Activated naive CD8-positive, alpha-beta T cell treated with anti-CD3 and anti-CD28 coated beads for 36 hours (primary cell): ENCODE data around the gene ACSS1. TPM values are rescaled to one million over a fixed set of nuclear protein-coding genes. Genes with fewer than 3 reads are reported as not detected.

ENCODE experiments used
- DNase-seq: peaks from one replicate; pipeline ENCODE4 v3.0.0; 2021
- H3K27ac Mint-ChIP-seq: one replicate; pipeline ENCODE4 v1.8.0; 2022; ENCODE audit warnings: mild to moderate bottlenecking, moderate library complexity, mixed read lengths
- H3K27me3 Mint-ChIP-seq: one replicate; pipeline ENCODE4 v1.8.0; 2022; ENCODE audit warnings: mild to moderate bottlenecking, mixed read lengths
- H3K36me3 Mint-ChIP-seq: one replicate; pipeline ENCODE4 v1.8.0; 2021; ENCODE audit warnings: mild to moderate bottlenecking, mixed read lengths
- H3K4me1 Mint-ChIP-seq: one replicate; pipeline ENCODE4 v1.8.0; 2021; ENCODE audit warnings: mixed read lengths
- H3K4me3 Mint-ChIP-seq: one replicate; pipeline ENCODE4 v1.8.0; 2022; ENCODE audit warnings: mild to moderate bottlenecking, moderate library complexity, mixed read lengths
- H3K9me3 Mint-ChIP-seq: one replicate; pipeline ENCODE4 v1.8.0; 2022; ENCODE audit warnings: mixed read lengths
- total RNA-seq, 2 experiments: library from RNA; stranded (reverse); gene quantifications; one replicate each; pipeline ENCODE4 v1.2.3, GENCODE V29; 2021

ACSS1 gene
- total RNA-seq, 2 experiments from 2014 or later, result 14.3 to 14.5 TPM

GRCh38 chr20:25083141-25083772 is 25.3 kb upstream of the ACSS1 start:
- Mint-ChIP-seq H3K9me3 (no peaks in the 10 kb centered on the region), H3K4me1 (peaks cover 12% of the 10 kb centered on the region), H3K4me3 (peak overlapping the region; percentile 7), H3K27me3 (peaks cover 78% of the 10 kb centered on the region), H3K36me3 (no peaks in the 10 kb centered on the region), H3K27ac (no peak overlapping the region)
- DNase-seq, result no peak

DNA sequence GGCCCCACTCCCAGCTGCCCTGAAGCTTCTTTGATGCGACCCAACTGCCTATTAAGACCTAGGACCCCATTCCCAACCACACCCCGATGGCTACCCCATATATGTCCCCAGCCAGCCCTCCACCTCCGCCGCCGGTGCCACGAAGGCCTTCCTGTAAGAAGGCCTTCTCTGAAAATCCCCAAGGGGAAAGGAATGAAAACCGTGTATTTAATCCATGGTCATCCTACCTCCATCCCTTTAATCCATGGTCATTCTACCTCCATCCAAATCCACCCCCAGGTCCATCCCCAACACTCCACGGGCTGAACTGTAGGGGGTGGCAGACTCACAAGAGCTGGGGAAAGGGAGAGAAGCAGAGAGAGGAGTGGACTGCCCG is 24.5 kb upstream of the ACSS1 start:
- DNase-seq, result no peak
- H3K36me3 Mint-ChIP-seq, result no peaks in the 10 kb centered on the region
- H3K9me3 Mint-ChIP-seq, result no peaks in the 10 kb centered on the region
- peaks cover 85% of the 10 kb centered on the region for H3K27me3 Mint-ChIP-seq
- H3K27ac Mint-ChIP-seq, result no peak overlapping the region
- H3K4me1 Mint-ChIP-seq, result peaks cover 14% of the 10 kb centered on the region
- no peak overlapping the region for H3K4me3 Mint-ChIP-seq

DNA sequence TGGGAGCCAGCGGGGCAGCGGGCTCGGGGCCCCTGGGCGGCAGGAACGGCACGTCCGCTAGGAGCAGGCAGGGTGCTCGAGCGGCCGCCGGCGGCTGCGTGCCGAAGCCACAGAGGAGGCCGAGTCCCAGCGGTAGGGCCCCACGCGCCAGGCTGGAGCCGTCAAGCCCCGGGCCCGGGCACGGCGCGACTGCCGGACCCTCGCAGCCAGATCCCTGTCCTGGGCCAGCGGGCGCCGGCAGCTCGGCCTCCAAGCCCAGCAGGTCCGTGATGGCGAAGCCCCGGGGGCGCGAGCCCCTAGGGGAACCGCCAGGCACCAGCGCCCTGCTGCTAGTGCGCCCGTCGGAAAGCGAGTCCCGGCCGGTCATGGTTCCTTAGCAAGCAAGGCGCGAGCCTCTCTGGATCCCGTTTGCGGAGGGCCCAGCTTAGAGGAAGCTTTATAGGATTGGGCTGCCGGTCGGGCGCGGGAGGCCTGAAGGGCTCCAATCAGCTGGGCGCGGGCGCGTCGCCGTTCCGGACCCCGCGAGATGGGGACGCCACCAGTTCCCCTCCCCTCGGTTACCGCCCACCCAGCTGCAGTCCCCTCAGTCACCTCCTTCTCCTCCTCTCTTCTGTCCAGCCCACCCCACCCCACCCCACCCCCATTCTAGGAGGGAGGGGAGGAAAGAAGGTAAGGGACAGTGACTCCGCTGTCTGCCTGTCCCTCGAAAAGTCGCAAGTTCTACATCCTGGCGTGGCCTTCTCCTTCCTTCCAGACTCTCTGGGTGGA is 24.0 kb upstream of the ACSS1 start, which contains the start of gene VSX1:
TSS of gene VSX1 (minus strand) at position 412 of the 768 bp plus-strand sequence. CDS start at position 367, 45 bp downstream.
- no peaks in the 10 kb centered on the region for H3K9me3 Mint-ChIP-seq
- H3K4me1 Mint-ChIP-seq, result peaks cover 17% of the 10 kb centered on the region
- DNase-seq, result no peak
- H3K36me3 Mint-ChIP-seq, result no peaks in the 10 kb centered on the region
- no peak within 1 kb of the TSS for H3K27ac Mint-ChIP-seq
- H3K4me3 Mint-ChIP-seq, result no peak within 1 kb of the TSS
- peaks cover 91% of the 10 kb centered on the region for H3K27me3 Mint-ChIP-seq

DNA sequence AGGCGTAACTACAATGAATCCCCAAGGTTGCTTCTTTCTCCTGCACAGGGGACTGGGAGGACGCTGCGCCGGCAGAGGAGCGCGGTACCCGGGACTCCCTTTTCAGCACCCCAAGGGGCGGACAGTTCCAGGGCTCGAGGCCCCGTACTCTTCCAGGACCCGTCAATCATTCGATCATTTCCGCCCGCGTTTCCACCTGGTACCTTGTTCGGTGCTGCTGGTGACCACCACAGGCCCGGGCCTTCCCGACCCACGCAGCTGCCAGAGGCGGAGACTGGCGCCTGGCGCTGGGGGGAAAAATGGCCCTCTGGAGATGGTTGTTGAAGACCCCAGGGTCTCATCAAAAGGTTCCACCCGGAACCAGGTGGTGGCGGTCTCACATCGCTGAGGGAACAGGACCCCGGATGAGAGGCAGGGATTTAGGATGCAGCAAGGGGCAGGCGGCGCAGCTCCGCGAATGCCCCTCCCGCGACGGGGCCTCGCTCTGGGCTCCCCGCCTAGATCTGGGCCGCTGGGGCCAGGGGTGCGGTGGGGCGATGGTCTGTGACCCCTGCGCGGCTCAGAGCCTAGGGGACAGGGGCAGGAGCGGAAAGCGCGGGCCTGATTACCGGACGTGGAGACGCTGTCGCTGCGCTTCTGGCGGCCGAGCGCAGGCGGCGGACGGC is 23.3 kb upstream of the ACSS1 start:
- Mint-ChIP-seq H3K27ac (no peak overlapping the region), H3K27me3 (peaks cover 93% of the 10 kb centered on the region), H3K36me3 (no peaks in the 10 kb centered on the region), H3K4me1 (peaks cover 19% of the 10 kb centered on the region), H3K9me3 (no peaks in the 10 kb centered on the region), H3K4me3 (no peak overlapping the region)
- DNase-seq, result peak; percentile 55

- peaks cover 83% of the 10 kb centered on the region for H3K27me3 Mint-ChIP-seq
- no peaks in the 10 kb centered on the region for H3K36me3 Mint-ChIP-seq
- no peaks in the 10 kb centered on the region for H3K9me3 Mint-ChIP-seq
- no peak for DNase-seq
- H3K27ac Mint-ChIP-seq, result no peak overlapping the region
- H3K4me1 Mint-ChIP-seq, result peaks cover 19% of the 10 kb centered on the region
- no peak overlapping the region for H3K4me3 Mint-ChIP-seq
These were observed 21.2 kb upstream of the ACSS1 start for GRCh38 chr20:25079171-25079570.

GRCh38 chr20:25078662-25079061 is 20.7 kb upstream of the ACSS1 start:
- no peak overlapping the region for H3K4me3 Mint-ChIP-seq
- peaks cover 82% of the 10 kb centered on the region for H3K27me3 Mint-ChIP-seq
- H3K9me3 Mint-ChIP-seq, result no peaks in the 10 kb centered on the region
- no peak for DNase-seq
- no peaks in the 10 kb centered on the region for H3K36me3 Mint-ChIP-seq
- H3K4me1 Mint-ChIP-seq, result peaks cover 16% of the 10 kb centered on the region
- no peak overlapping the region for H3K27ac Mint-ChIP-seq

GRCh38 chr20:25077610-25078169 is 19.8 kb upstream of the ACSS1 start:
- peak overlapping the region; percentile 32 for H3K4me3 Mint-ChIP-seq
- peaks cover 80% of the 10 kb centered on the region for H3K27me3 Mint-ChIP-seq
- no peak overlapping the region for H3K27ac Mint-ChIP-seq
- H3K9me3 Mint-ChIP-seq, result no peaks in the 10 kb centered on the region
- H3K4me1 Mint-ChIP-seq, result peaks cover 12% of the 10 kb centered on the region
- H3K36me3 Mint-ChIP-seq, result no peaks in the 10 kb centered on the region
- DNase-seq, result no peak

GRCh38 chr20:25076731-25077609 is 19.0 kb upstream of the ACSS1 start:
- peaks cover 79% of the 10 kb centered on the region for H3K27me3 Mint-ChIP-seq
- no peaks in the 10 kb centered on the region for H3K36me3 Mint-ChIP-seq
- DNase-seq, result no peak
- H3K9me3 Mint-ChIP-seq, result no peaks in the 10 kb centered on the region
- H3K4me1 Mint-ChIP-seq, result peaks cover 8% of the 10 kb centered on the region
- H3K27ac Mint-ChIP-seq, result no peak overlapping the region
- H3K4me3 Mint-ChIP-seq, result no peak overlapping the region

DNA sequence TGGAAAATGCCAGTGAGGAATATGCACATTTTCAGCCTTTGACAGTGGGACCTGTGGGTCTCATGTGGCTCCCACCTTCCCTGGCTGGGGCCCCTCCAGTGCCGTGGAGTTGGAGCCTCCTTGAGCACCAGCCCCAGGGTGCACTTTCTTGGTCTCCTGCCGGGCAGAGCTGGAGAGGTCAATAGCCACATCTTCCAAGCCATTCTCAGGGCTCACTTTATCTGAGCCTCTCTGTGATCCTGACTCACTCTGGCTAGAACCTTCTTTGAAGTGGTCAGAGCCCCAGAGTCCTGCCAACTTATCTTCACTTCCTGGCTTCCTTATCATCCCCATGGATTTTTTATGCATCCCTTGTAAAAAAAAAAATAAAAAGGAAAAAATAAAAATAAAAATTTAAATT is 18.3 kb upstream of the ACSS1 start:
- H3K9me3 Mint-ChIP-seq, result no peaks in the 10 kb centered on the region
- DNase-seq, result no peak
- H3K4me3 Mint-ChIP-seq, result no peak overlapping the region
- peaks cover 8% of the 10 kb centered on the region for H3K4me1 Mint-ChIP-seq
- H3K27me3 Mint-ChIP-seq, result peaks cover 80% of the 10 kb centered on the region
- no peak overlapping the region for H3K27ac Mint-ChIP-seq
- H3K36me3 Mint-ChIP-seq, result no peaks in the 10 kb centered on the region

GRCh38 chr20:25073544-25073943 is 15.6 kb upstream of the ACSS1 start:
- Mint-ChIP-seq H3K27ac (no peak overlapping the region), H3K4me1 (peaks cover 8% of the 10 kb centered on the region), H3K36me3 (no peaks in the 10 kb centered on the region), H3K27me3 (peaks cover 75% of the 10 kb centered on the region), H3K4me3 (no peak overlapping the region), H3K9me3 (no peaks in the 10 kb centered on the region)
- DNase-seq, result no peak

DNA sequence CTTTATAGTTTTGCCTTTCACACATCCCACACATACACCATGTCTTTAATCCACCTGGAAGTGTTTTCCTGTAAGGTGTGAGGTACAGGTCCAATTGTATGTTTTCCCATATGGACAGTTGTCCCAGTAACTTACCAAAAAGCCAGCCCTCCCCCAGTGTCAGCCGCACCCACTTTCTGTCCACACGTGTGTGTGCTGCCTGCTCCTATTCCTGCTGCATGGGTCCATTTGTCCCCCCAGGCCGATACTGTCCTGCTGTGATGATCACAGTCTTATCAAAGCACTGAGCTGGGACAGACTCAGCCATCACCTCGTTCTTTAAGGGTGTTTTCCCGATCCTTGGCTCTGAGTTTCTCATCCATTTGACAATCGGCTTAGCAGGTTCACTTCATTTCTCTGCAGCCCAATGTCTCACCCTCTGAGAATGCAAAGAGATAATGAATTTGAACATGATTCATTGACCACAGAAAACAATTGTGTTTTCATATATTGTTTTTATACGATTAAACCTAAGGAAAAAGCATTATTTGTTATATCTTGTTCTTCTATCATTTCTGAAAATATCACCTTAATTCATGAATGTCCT is 14.4 kb upstream of the ACSS1 start:
- Mint-ChIP-seq H3K27me3 (peaks cover 63% of the 10 kb centered on the region), H3K4me1 (peaks cover 6% of the 10 kb centered on the region), H3K9me3 (no peaks in the 10 kb centered on the region), H3K27ac (no peak overlapping the region), H3K36me3 (no peaks in the 10 kb centered on the region), H3K4me3 (no peak overlapping the region)
- no peak for DNase-seq

DNA sequence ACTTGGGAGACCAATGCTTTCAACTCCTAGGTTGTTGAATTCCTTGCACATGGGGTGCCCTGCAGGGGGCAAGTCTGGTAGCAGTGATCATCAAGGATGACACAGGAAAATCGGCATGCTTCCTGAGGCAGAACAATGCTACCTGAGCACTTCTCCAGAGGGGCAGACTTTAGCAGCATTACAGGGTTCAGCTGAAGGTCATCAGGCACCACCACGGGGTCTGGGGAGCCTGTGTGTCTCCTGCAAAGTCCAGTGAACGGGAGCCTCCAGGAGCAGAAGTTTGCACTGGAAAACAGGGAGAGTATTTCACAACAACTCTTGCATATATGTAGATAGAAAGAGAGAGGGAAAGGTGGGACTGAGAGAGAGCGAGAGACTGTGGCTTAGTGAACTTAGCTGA is 13.8 kb upstream of the ACSS1 start:
- H3K36me3 Mint-ChIP-seq, result no peaks in the 10 kb centered on the region
- H3K27ac Mint-ChIP-seq, result no peak overlapping the region
- H3K27me3 Mint-ChIP-seq, result peaks cover 57% of the 10 kb centered on the region
- DNase-seq, result no peak
- no peaks in the 10 kb centered on the region for H3K9me3 Mint-ChIP-seq
- peaks cover under 1% of the 10 kb centered on the region for H3K4me1 Mint-ChIP-seq
- no peak overlapping the region for H3K4me3 Mint-ChIP-seq

- H3K4me1 Mint-ChIP-seq, result no peaks in the 10 kb centered on the region
- no peaks in the 10 kb centered on the region for H3K36me3 Mint-ChIP-seq
- H3K27me3 Mint-ChIP-seq, result peaks cover 60% of the 10 kb centered on the region
- no peaks in the 10 kb centered on the region for H3K9me3 Mint-ChIP-seq
- H3K27ac Mint-ChIP-seq, result no peak overlapping the region
- H3K4me3 Mint-ChIP-seq, result no peak overlapping the region
- no peak for DNase-seq
These were observed 13.0 kb upstream of the ACSS1 start for GRCh38 chr20:25070821-25071473.
